GM18517 (cell line): Measurements from ENCODE around the gene MPV17.
"Not testable (repeated sequence)": the region's sequence is repeated elsewhere in the genome, so short reads cannot be mapped to it uniquely, and the experiment has no call there.

Experiments used
- ATAC-seq: cut with Tn5 transposase; IDR thresholded peaks from one replicate; pipeline ENCODE4 v1.9.1; 2021; ENCODE audit warnings: mild to moderate bottlenecking, moderate library complexity; ENCODE audit not compliant: unreplicated experiment

Gene MPV17

GRCh38 chr2:27268296-27268695 lies 54.6 kb downstream of the MPV17 start:
- not testable (repeated sequence) for ATAC-seq

- no peak for ATAC-seq
Observed at GRCh38 chr2:27265536-27265870, 57.4 kb downstream of the MPV17 start.

GRCh38 chr2:27264753-27265535 lies 58.0 kb downstream of the MPV17 start:
- ATAC-seq = no peak

- no peak for ATAC-seq
Observed at GRCh38 chr2:27264253-27264752, 58.6 kb downstream of the MPV17 start.

GRCh38 chr2:27263287-27264252 lies 59.3 kb downstream of the MPV17 start:
- no peak for ATAC-seq

- no peak for ATAC-seq
Observed at GRCh38 chr2:27262379-27263286, 60.3 kb downstream of the MPV17 start, which contains the start of gene SLC30A3. SLC30A3 (minus strand) TSS chr2:27263047; CDS start chr2:27262906, 141 bp downstream.

- ATAC-seq = no peak
Observed at GRCh38 chr2:27261926-27262298, 61.0 kb downstream of the MPV17 start.

- ATAC-seq = no peak
Observed at GRCh38 chr2:27261241-27261925, 61.5 kb downstream of the MPV17 start.
